ENCODE data around the gene RAI1.

Gene RAI1

DNA sequence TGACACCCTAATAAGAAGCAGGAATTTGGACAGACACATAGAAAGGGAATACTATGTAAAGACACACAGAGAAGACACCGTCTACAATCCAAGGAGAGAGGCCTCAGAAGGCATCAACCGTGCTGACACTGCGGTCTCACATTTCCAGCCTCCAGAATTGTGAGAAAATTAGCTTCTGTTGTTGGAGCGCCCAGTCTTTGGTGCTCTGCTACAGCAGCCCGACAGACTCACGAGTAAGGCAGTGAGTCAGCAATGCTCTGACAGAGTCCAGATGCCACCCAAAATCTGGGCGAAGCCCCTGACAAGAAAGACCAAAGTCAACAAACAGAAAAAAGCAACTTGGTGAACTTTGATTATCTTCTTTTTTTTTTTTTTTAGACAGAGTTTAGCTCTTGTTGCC lies 32.5 kb upstream of the RAI1 start:
- Histone ChIP-seq H3K27ac (no peak overlapping the region), H3K36me3 (replicated peaks) (no peaks in the 10 kb centered on the region), H3K4me3 (ENCODE audit: low read depth, low read length) (no peak overlapping the region), H3K27me3 (replicated peaks) (no peaks in the 10 kb centered on the region)
- TF ChIP-seq, protein P1, sequence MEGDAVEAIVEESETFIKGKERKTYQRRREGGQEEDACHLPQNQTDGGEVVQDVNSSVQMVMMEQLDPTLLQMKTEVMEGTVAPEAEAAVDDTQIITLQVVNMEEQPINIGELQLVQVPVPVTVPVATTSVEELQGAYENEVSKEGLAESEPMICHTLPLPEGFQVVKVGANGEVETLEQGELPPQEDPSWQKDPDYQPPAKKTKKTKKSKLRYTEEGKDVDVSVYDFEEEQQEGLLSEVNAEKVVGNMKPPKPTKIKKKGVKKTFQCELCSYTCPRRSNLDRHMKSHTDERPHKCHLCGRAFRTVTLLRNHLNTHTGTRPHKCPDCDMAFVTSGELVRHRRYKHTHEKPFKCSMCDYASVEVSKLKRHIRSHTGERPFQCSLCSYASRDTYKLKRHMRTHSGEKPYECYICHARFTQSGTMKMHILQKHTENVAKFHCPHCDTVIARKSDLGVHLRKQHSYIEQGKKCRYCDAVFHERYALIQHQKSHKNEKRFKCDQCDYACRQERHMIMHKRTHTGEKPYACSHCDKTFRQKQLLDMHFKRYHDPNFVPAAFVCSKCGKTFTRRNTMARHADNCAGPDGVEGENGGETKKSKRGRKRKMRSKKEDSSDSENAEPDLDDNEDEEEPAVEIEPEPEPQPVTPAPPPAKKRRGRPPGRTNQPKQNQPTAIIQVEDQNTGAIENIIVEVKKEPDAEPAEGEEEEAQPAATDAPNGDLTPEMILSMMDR (IDR thresholded peaks at IDR 0.05; ENCODE audit: low read depth, low read length, missing control alignments): no peak
- DNase-seq: no peak
- in situ Hi-C loops (cut with HindIII; ENCODE audit: low pct_ligation_motif_present, low sequenced_read_pairs): no loop called here

DNA sequence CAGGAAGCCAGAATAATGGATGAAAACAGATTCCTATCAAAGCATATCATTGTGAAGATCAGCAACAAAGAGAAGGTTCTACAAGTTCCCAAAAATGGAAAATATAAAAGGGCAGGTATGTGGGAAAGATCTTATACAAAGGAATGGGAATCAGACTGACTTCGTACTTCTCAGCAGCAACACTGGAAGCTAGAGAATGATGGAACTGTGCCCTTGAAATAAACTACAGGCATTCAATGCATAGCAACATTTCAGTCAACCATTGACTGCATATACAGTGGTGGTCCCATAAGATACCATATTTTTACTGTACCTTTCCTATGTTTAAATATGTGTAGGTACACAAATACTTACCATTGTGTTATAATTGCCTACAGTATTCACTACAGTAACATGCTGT lies 30.3 kb upstream of the RAI1 start:
- no peak for DNase-seq
- TF ChIP-seq, protein P1 (IDR thresholded peaks at IDR 0.05; ENCODE audit: low read depth, low read length, missing control alignments): no peak
- Histone ChIP-seq H3K36me3 (replicated peaks) (no peaks in the 10 kb centered on the region), H3K27ac (no peak overlapping the region), H3K27me3 (replicated peaks) (no peaks in the 10 kb centered on the region), H3K4me3 (ENCODE audit: low read depth, low read length) (no peak overlapping the region)
- in situ Hi-C loops (cut with HindIII; ENCODE audit: low pct_ligation_motif_present, low sequenced_read_pairs): no loop called here

DNA sequence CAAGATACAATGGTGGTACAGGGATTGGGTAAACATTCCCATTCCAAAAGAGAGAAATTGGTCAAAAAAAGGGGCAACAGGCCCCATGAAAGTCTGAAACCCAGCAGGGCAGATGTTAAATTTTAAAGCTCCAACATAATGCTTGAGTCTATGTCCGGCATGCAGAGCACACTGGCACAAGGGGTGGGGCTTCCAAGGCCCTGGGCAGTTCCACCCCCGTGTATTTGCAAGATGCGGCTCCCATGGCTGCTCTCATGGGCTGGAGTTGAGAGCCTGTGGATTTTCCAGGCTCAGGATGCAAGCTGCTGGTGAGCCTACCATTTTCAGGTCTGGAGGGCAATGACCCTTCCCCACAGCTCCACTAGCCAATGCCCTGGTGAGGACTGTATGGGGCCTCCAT lies 27.9 kb upstream of the RAI1 start:
- H3K27ac ChIP-seq: no peak overlapping the region
- in situ Hi-C loops (cut with HindIII; ENCODE audit: low pct_ligation_motif_present, low sequenced_read_pairs): no loop called here
- H3K4me3 ChIP-seq (ENCODE audit: low read depth, low read length): no peak overlapping the region
- H3K36me3 ChIP-seq (replicated peaks): no peaks in the 10 kb centered on the region
- TF ChIP-seq, protein P1 (IDR thresholded peaks at IDR 0.05; ENCODE audit: low read depth, low read length, missing control alignments): no peak
- no peaks in the 10 kb centered on the region for H3K27me3 ChIP-seq (replicated peaks)
- DNase-seq: no peak

DNA sequence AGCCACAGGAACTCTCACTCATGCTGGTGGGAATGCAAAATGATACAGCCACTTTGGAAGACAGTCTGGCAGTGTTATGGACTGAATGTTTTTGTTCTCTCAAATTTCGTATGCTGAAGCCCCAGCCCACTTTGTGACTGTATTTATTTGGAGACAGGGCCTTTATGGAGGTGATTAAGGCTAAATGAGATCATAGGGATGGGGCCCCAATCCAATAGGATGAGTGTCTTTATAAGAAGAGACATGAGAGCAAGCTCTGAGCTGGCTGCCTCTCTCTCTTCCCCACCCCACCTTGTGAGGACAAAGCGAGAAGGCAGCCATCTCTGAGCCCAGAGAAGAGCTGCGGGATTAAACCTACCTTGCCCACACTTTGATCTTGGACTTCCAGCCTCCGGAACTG lies 21.9 kb upstream of the RAI1 start:
- DNase-seq: no peak
- Histone ChIP-seq H3K4me3 (ENCODE audit: low read depth, low read length) (no peak overlapping the region), H3K27me3 (replicated peaks) (no peaks in the 10 kb centered on the region), H3K36me3 (replicated peaks) (no peaks in the 10 kb centered on the region), H3K27ac (no peak overlapping the region)
- TF ChIP-seq, protein P1 (IDR thresholded peaks at IDR 0.05; ENCODE audit: low read depth, low read length, missing control alignments): no peak
- in situ Hi-C loops (cut with HindIII; ENCODE audit: low pct_ligation_motif_present, low sequenced_read_pairs): no loop called here

DNA sequence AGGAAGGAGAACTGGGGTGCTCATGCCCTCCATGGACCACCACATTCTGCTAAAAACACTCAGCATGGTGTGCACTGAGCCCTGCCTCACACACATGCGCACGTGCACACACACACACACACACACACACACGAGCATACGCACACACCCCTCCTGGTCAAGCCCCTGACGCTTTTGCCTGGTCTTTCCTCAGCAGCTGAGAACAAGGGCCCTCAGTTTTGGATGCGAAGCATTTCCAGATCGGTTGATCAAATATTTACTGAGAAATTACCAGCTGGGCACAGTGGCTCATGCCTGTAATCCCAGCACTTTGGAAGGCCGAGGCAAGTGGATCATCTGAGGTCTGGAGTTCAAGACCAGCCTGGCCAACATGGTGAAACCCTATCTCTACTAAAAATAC lies 20.1 kb upstream of the RAI1 start:
- no peak for DNase-seq
- TF ChIP-seq, protein P1 (IDR thresholded peaks at IDR 0.05; ENCODE audit: low read depth, low read length, missing control alignments): no peak
- Histone ChIP-seq H3K36me3 (replicated peaks) (no peaks in the 10 kb centered on the region), H3K4me3 (ENCODE audit: low read depth, low read length) (no peak overlapping the region), H3K27me3 (replicated peaks) (no peaks in the 10 kb centered on the region), H3K27ac (no peak overlapping the region)
- in situ Hi-C loops (cut with HindIII; ENCODE audit: low pct_ligation_motif_present, low sequenced_read_pairs): no loop called here

DNA sequence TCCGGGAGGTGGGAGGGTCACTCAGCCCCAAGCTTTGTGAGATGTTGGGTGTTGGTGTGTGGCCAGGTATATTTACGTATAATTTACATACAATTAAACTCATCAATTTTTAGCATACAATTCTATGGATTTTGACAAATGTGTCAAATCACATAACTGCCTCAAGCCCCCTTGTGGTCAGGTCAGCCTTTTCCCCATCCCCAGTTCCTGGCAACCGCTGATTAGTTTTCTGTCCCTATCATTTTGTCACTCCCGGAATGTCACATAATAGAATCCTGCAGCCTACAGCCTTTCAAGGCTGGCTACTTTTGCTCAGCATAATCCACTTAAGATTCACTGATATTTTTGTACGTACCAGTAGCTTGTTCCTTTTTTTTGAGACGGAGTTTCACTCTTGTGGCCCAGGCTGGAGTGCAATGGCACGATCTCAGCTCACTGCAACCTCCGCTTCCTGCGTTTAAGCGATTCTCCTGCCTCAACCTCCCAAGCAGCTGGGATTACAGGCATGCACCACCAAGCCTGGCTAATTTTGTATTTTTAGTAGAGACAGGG lies 19.3 kb upstream of the RAI1 start:
- Histone ChIP-seq H3K27me3 (replicated peaks) (no peaks in the 10 kb centered on the region), H3K36me3 (replicated peaks) (no peaks in the 10 kb centered on the region), H3K4me3 (ENCODE audit: low read depth, low read length) (no peak overlapping the region), H3K27ac (no peak overlapping the region)
- TF ChIP-seq, protein P1 (IDR thresholded peaks at IDR 0.05; ENCODE audit: low read depth, low read length, missing control alignments): peak; percentile 45
- no peak for DNase-seq
- in situ Hi-C loops (cut with HindIII; ENCODE audit: low pct_ligation_motif_present, low sequenced_read_pairs): no loop called here
